ENCODE measurements around the gene DNAJB11. TPM values are rescaled to one million over a fixed set of nuclear protein-coding genes. Genes with fewer than 3 reads are reported as not detected.
"Not testable (repeated sequence)": the region's sequence is repeated elsewhere in the genome, so short reads cannot be mapped to it uniquely, and the experiment has no call there.

The DNAJB11 gene
- 137 and 142 TPM in 2 replicates for total RNA-seq (2014; rRNA removed; shearing (Covaris generic))

- DNase-seq (ENCODE audit: low read depth), result peak; percentile 99
These were observed at the start of gene DNAJB11 for GRCh38 chr3:186570096-186570940. Gene DNAJB11, plus strand, starts transcription at chr3:186570720. Its CDS starts 178 bp downstream, at chr3:186570898.

GRCh38 chr3:186520957-186521842 lies 49.3 kb upstream of the DNAJB11 start:
- no peak for DNase-seq (ENCODE audit: low read depth)

DNA sequence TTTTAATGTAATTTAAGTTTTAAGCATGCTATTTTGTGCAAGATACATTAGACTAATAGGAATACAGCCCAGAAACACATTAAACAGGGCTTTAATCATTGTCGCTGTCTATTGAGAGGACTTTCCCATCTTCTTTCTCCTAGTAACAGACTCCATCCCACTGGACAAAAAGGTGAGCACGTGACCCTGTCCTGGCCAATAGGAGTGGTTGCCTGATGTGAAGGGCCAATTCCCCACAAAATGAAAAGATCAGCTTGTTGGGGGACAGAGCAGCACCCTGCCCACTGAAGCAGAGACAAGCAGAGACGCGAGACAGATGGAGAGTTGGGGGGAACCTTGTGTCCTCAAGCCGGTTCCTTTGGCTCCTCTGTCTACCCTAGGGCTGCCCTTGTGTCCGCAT lies 47.5 kb upstream of the DNAJB11 start:
- no peak for DNase-seq (ENCODE audit: low read depth)

GRCh38 chr3:186523434-186523833 lies 47.1 kb upstream of the DNAJB11 start:
- DNase-seq (ENCODE audit: low read depth), result no peak

- no peak for DNase-seq (ENCODE audit: low read depth)
These were observed 45.9 kb upstream of the DNAJB11 start for GRCh38 chr3:186524616-186525015.

DNA sequence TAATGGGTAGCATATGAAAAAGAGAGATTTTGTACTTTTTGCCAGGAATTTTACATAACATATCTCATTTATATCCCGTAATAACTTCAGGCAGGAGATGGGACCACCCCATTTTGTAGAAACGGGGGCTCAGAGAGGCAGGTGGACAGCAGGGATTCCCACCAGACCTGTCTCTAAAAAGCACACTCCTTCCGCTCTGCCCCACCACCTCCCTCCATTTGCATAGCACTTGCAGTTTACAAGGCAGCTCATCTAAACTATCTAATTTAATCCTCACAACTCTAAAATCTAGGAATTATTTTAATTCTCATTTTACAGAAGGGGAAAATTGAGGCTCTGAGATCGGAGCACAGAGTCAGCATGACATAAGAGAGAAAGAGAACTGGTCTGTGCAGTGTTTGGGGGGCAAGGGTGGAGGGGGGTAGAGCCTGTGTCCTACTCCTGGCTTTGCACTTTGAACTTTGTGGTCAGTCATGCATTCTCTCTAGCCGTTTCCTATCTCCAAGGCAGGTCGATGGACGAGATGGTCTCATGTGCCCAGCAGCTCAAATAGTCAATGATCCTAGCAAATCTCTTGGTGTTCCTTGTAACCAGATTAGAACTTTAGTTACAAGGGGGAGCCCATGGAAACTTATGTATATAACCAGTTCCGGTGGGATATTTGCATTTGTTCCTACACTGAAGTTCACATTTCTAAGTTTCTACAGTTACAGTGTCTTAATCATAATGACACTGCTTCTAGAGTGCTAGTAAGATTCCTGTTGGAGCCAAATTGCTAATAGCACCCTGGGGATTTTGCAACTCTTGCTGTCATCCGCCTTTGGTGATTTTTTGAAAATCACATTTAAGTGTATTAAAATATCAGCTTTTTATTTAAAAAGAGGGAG lies 44.9 kb upstream of the DNAJB11 start:
- DNase-seq (ENCODE audit: low read depth), result no peak

- DNase-seq (ENCODE audit: low read depth), result no peak
These were observed 44.3 kb upstream of the DNAJB11 start for GRCh38 chr3:186526256-186526606.

GRCh38 chr3:186529201-186529999 lies 41.1 kb upstream of the DNAJB11 start:
- no peak for DNase-seq (ENCODE audit: low read depth)

- DNase-seq (ENCODE audit: low read depth), result no peak
These were observed 40.1 kb upstream of the DNAJB11 start for GRCh38 chr3:186530415-186530814.

- not testable (repeated sequence) for DNase-seq (ENCODE audit: low read depth)
These were observed 38.8 kb upstream of the DNAJB11 start for GRCh38 chr3:186531694-186532093.

- no peak for DNase-seq (ENCODE audit: low read depth)
These were observed 37.9 kb upstream of the DNAJB11 start for GRCh38 chr3:186532598-186533072.

DNA sequence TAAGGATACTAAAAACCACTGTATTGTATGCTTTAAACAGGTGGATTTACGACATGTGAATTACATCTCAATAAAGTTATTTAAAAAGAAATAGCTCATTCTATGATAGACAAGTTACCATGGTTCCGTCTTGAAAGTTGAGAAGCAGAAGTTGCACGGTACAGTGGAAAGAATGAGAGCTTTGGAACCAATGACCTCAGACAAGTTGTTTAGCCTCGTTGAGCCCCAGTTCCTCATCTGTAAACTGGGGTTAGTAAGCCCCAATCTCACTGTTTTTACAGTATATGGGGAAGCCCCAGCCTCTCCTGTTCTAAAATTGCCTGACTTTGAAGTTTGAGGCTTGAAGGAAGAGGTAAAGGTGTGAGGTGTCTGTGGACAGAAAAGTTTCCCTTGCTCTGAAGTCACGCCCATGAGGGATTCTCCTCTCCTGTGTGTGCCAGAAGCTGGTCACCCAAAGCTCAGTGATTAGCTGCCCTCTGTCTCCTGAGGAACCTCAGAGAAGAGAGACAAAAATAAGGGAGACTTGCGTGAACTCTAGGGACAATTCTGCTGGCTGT lies 36.3 kb upstream of the DNAJB11 start:
- DNase-seq (ENCODE audit: low read depth), result no peak

- no peak for DNase-seq (ENCODE audit: low read depth)
These were observed 33.4 kb upstream of the DNAJB11 start for GRCh38 chr3:186536883-186537844.

DNA sequence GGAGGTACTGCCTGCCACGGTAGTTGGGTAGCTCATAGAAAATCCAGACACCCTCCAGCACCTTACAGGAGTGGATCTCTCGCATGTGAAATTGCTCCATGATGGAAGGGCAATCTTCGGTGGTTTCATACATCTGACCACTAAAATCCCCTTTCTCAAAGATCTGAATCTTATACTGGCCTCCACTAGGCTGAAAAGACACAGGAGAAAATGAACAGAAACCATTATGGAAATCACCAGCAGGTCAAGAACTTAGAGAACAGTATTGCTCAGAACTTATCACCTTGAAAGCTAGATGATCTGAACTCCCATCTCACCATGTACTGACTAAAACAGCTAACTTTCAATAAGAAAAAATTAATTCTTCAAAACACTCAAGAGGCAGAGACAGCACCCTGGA lies 31.7 kb upstream of the DNAJB11 start:
- DNase-seq (ENCODE audit: low read depth), result no peak

DNA sequence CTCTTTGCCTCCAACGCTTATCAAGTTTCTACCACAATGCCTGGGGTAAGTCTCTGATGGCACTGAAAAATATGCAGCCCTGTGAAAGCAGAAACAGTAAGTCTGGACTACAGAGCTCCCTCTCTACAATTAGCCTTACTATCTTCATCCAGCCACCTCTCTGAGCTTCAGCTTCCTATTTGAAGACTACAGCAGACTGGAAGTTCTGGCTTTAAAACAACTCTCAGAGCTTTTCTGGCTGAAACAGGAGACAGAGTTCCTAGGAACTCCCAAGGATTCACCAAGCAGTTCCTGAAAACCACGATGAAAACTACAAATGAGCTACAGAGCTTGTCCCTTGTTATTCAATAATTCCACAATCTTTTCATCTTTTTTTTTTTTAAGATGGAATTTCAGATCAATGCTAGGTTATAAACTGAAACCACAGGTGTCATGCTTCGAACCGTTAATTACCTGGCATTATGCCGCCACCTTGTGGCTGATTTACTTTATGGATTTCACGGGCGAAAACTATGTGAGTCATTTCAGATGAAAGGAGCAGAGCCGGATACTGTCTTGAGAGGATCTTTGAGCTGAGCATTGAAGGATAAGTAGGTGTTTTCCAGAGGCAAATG lies 30.2 kb upstream of the DNAJB11 start:
- peak; percentile 81 for DNase-seq (ENCODE audit: low read depth)

DNA sequence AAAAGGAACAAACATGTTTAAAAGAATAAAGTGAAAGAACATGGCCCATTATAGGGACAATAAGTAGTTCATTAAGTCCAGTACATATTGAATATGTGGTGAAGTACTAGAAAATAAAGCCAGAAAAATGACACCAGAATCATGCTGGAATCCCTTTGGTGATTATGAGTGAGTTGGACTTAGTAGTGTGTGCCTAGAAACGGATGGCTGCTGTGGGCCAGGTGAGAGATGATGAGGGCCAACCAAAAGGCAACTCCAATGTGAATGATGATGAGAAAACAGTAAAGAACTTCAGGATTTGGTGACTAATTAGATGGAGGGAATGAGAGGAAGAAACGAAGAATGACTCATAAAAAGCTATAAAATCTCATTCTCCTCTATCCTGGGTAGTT lies 29.7 kb upstream of the DNAJB11 start:
- DNase-seq (ENCODE audit: low read depth), result no peak

DNA sequence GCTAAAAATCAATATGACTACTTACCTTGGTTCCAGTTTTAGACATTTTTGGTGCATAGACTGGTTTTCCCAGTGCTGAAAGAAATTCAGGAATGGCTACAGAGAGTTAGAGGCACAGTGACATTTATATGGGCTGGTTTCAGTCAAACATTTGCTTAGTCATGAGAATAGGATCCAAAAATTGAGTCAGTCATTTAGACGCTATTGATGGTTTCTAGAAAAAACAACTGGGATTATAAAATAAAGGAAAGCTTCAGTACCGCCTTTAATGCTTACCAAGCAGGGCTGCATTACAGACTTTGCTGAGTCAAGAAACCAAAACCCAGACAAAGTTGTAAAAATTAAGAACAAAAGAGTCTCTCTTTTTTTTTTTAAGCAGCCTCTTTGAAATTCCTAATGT lies 26.2 kb upstream of the DNAJB11 start, which contains the start of gene CRYGS:
TSS of gene CRYGS (minus strand) at position 100 of the 400 bp plus-strand sequence. CDS start at position 46, 54 bp downstream.
- no peak for DNase-seq (ENCODE audit: low read depth)

GRCh38 chr3:186549497-186549896 lies 21.0 kb upstream of the DNAJB11 start:
- DNase-seq (ENCODE audit: low read depth), result no peak

DNA sequence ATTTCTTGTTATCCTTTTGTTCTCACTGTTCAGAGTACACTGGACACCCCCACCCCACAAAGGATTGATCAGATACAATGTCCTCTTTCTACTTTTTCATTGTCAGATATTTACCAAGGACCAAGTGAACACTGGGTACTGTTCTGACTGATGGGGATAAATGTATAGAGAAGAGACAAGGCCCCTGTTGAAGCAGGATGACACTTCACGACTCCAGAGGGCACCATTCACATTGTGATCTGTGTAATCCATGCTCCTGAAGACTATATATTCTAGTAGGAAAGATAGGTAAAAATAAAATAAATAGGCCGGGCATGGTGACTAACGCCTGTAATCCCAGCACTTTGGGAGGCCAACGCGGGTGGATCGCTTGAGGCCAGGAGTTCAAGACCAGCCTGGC lies 19.1 kb upstream of the DNAJB11 start:
- DNase-seq (ENCODE audit: low read depth), result no peak
